GM18498 (cell line): ENCODE results near the gene MPV17L.
"Not testable (repeated sequence)": the region's sequence is repeated elsewhere in the genome, so short reads cannot be mapped to it uniquely, and the experiment has no call there.

Experiments used
- ATAC-seq: cut with Tn5 transposase; IDR thresholded peaks from one replicate; pipeline ENCODE4 v1.9.1; 2021; ENCODE audit warnings: mild to moderate bottlenecking, moderate library complexity; ENCODE audit not compliant: unreplicated experiment

Gene MPV17L

GRCh38 chr16:15450624-15451023, 55.1 kb downstream of the MPV17L start:
- no peak for ATAC-seq

GRCh38 chr16:15451098-15451731, 55.7 kb downstream of the MPV17L start:
- no peak for ATAC-seq

- no peak for ATAC-seq
Measured at GRCh38 chr16:15452246-15452855, 56.8 kb downstream of the MPV17L start.

- ATAC-seq: not testable (repeated sequence)
Measured at GRCh38 chr16:15453296-15453695, 57.7 kb downstream of the MPV17L start.

- ATAC-seq: not testable (repeated sequence)
Measured at GRCh38 chr16:15454933-15455332, 59.4 kb downstream of the MPV17L start.

GRCh38 chr16:15457400-15457799, 61.8 kb downstream of the MPV17L start:
- no peak for ATAC-seq

- no peak for ATAC-seq
Measured at GRCh38 chr16:15457958-15458357, 62.4 kb downstream of the MPV17L start.

GRCh38 chr16:15459791-15460190, 64.2 kb downstream of the MPV17L start:
- no peak for ATAC-seq

- ATAC-seq: no peak
Measured at GRCh38 chr16:15460601-15461000, 65.0 kb downstream of the MPV17L start.

- ATAC-seq: no peak
Measured at GRCh38 chr16:15461376-15461775, 65.8 kb downstream of the MPV17L start.
